Parathyroid adenoma (tissue), 2 donors: ENCODE data around the gene LHX6.

ENCODE experiments used
- H2AFZ ChIP-seq: fragments of 300-600 bp; sonication (generic); one replicate; pipeline ENCODE4 v1.7.0; 2017; ENCODE audit warnings: antibody characterized with exemption, mild to moderate bottlenecking
- H3K27ac ChIP-seq: fragments of 300-600 bp; sonication (generic); one replicate; pipeline ENCODE4 v1.7.0; 2017
- H3K27me3 ChIP-seq: fragments of 300-600 bp; sonication (generic); one replicate; pipeline ENCODE4 v1.7.0; 2017; ENCODE audit warnings: low read length; ENCODE audit not compliant: control insufficient read depth, insufficient read depth
- H3K36me3 ChIP-seq: fragments of 300-600 bp; sonication (generic); one replicate; pipeline ENCODE4 v1.7.0; 2017; ENCODE audit warnings: low read length; ENCODE audit not compliant: control insufficient read depth, insufficient read depth
- H3K4me1 ChIP-seq: fragments of 300-600 bp; sonication (generic); one replicate; pipeline ENCODE4 v1.7.0; 2017; ENCODE audit warnings: control low read depth
- H3K4me2 ChIP-seq: fragments of 300-600 bp; sonication (generic); one replicate; pipeline ENCODE4 v1.7.0; 2017; ENCODE audit warnings: low read length
- H3K4me3 ChIP-seq: fragments of 300-600 bp; sonication (generic); one replicate; pipeline ENCODE4 v1.7.0; 2017; ENCODE audit warnings: low read depth, low read length
- H3K79me2 ChIP-seq: fragments of 300-600 bp; sonication (generic); one replicate; pipeline ENCODE4 v1.7.0; 2017; ENCODE audit warnings: control low read depth
- H3K9ac ChIP-seq: fragments of 300-600 bp; sonication (generic); one replicate; pipeline ENCODE4 v1.7.0; 2017; ENCODE audit warnings: mild to moderate bottlenecking
- H3K9me3 ChIP-seq: fragments of 300-600 bp; sonication (generic); one replicate; pipeline ENCODE4 v1.7.0; 2017; ENCODE audit warnings: low read length; ENCODE audit not compliant: control insufficient read depth
- TF ChIP-seq, protein P1 (sequence below): fragments of 300-600 bp; sonication (generic); IDR thresholded peaks from one replicate; pipeline ENCODE4 v1.7.0; 2017; ENCODE audit warnings: antibody characterized with exemption, mild to moderate bottlenecking
- donor health status: primary hyperparathyroidism.

The LHX6 gene

DNA sequence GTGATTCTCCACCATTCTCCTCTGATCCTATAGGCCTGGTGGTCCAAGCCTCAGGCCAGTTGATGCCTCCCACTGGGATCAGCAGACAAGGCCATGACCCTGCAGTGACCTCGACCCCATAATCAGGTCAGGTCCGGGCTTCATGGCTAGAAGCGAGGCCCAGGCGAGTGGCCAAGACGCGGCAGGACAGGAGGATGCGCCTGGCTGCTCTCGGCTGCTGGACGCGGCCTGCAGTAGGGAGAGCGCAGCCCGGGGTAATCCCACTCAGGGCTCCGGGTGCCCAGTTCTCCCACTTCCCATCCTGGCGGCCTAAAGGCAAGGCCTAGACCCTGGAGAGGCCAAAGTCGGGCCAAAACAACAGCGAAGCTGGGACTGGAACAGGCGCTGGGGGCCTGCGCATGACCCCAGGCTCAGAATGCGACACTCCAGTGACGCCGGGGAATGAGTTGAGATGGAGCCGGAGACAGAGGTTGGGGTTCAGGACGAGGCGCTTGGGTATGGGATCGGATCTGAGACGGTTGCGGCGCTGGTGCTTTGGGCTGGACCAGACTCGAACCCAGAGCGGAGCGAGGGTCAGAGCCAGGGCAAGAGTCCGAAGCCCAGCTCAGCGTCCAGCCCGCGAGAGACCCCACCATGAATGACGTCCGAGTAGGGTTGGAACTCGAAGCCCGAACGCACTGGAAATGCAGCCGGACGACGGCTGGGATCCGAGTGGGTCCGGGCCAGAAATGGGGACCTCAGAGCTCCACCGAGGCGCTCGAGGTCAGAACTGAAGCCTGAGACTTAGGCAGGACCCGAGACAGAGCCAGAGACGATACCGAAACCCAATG, 3.2 kb downstream of the LHX6 start:
- H2AFZ ChIP-seq = no peak overlapping the region
- no peak overlapping the region for H3K4me3 ChIP-seq
- H3K36me3 ChIP-seq = no peaks in the 10 kb centered on the region
- TF ChIP-seq, protein P1, sequence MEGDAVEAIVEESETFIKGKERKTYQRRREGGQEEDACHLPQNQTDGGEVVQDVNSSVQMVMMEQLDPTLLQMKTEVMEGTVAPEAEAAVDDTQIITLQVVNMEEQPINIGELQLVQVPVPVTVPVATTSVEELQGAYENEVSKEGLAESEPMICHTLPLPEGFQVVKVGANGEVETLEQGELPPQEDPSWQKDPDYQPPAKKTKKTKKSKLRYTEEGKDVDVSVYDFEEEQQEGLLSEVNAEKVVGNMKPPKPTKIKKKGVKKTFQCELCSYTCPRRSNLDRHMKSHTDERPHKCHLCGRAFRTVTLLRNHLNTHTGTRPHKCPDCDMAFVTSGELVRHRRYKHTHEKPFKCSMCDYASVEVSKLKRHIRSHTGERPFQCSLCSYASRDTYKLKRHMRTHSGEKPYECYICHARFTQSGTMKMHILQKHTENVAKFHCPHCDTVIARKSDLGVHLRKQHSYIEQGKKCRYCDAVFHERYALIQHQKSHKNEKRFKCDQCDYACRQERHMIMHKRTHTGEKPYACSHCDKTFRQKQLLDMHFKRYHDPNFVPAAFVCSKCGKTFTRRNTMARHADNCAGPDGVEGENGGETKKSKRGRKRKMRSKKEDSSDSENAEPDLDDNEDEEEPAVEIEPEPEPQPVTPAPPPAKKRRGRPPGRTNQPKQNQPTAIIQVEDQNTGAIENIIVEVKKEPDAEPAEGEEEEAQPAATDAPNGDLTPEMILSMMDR = no peak
- H3K9ac ChIP-seq = no peak overlapping the region
- no peak overlapping the region for H3K27ac ChIP-seq
- H3K27me3 ChIP-seq = peaks cover 8% of the 10 kb centered on the region
- no peaks in the 10 kb centered on the region for H3K4me1 ChIP-seq
- no peaks in the 10 kb centered on the region for H3K79me2 ChIP-seq
- H3K4me2 ChIP-seq = peak overlapping the region; percentile 40
- H3K9me3 ChIP-seq = no peaks in the 10 kb centered on the region

DNA sequence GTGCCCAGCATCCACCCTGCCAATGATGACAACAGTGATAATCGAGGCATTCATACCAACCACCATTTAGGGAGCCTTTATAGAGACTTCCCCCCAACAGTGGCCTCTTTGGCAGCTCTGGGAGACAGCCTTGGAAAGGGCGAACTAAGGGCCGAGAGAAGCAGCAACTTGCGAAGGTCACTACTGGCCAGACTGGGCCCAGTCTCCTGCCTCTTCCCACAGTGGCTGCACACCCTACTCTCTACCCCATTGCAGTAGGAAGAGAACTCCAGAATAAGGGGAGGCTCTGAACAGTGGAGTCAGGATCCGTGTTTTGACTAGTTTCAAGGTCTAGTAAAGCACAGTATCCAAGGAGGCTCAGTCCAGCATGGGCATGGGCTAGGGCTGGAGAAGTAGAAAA, 5.3 kb downstream of the LHX6 start:
- Histone ChIP-seq H3K4me1 (no peaks in the 10 kb centered on the region), H3K27ac (no peak overlapping the region), H3K4me2 (no peak overlapping the region), H3K79me2 (no peaks in the 10 kb centered on the region), H3K4me3 (no peak overlapping the region), H2AFZ (no peak overlapping the region), H3K9ac (no peak overlapping the region), H3K36me3 (no peaks in the 10 kb centered on the region), H3K9me3 (no peaks in the 10 kb centered on the region), H3K27me3 (peaks cover 12% of the 10 kb centered on the region)
- TF ChIP-seq, protein P1 = no peak

DNA sequence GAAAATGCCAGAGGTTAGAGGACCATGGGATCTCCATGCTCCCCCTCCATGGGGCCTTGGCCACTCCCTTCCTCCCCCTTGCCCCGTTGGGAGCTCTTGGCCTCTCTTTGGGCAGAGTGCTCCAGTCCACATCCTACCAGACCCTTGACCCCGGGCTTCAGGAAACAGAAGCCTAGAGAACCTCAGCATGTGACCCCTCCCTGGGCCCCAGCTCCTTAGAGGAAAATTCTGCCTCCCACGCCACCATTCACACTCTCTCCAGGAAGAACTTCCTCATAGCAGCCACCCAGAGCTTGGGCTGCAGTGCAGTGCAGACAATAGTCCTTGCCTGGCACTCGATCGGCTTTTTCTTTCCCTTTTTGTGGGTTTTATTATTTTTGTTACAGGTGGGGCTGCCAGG, 6.0 kb downstream of the LHX6 start:
- Histone ChIP-seq H3K9me3 (no peaks in the 10 kb centered on the region), H3K36me3 (no peaks in the 10 kb centered on the region), H3K9ac (no peak overlapping the region), H2AFZ (no peak overlapping the region), H3K4me3 (no peak overlapping the region), H3K27me3 (peaks cover 12% of the 10 kb centered on the region), H3K27ac (no peak overlapping the region), H3K4me1 (no peaks in the 10 kb centered on the region), H3K79me2 (no peaks in the 10 kb centered on the region), H3K4me2 (no peak overlapping the region)
- TF ChIP-seq, protein P1 = no peak

DNA sequence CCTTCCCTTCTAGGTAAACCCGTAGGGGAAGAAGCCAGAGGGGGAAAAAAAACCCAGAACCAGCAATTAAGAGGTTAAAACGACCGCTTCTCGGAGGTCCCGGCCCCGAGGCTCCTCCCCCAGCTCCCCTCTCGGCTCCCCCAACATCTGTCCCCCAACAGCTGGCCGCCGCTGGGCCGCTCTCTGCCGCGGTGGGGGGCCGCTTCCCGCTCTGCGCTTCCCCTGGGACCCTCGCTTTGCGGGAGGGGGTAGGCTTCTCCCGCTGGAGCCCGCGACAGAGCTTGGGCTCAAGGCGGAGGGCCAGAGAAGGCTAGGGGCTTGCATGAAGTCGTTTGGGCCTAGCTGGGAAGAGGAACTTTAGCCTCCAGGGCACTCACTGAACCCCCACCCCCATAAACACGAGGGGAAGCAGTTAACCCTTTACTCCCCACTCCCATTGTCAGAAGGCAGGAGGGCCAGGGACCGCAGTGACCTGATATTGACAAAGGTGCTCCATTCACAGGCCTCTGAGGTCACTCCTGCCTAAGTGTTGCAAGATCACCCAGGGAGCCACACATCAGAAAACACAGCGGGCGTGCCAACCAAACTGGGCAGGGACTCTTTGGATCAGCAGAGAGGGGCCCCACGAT, 7.5 kb downstream of the LHX6 start:
- TF ChIP-seq, protein P1 = no peak
- no peak overlapping the region for H3K4me2 ChIP-seq
- no peaks in the 10 kb centered on the region for H3K4me1 ChIP-seq
- no peaks in the 10 kb centered on the region for H3K79me2 ChIP-seq
- H3K9ac ChIP-seq = no peak overlapping the region
- no peak overlapping the region for H3K4me3 ChIP-seq
- H3K9me3 ChIP-seq = no peaks in the 10 kb centered on the region
- H3K36me3 ChIP-seq = no peaks in the 10 kb centered on the region
- H3K27me3 ChIP-seq = peaks cover 6% of the 10 kb centered on the region
- no peak overlapping the region for H3K27ac ChIP-seq
- H2AFZ ChIP-seq = no peak overlapping the region
